Ramos (cell line): ENCODE results near the gene MTREX.

Experiments used
- in situ Hi-C: fragments of 300-500 bp; cut with MboI; formaldehyde crosslinking; loops from one replicate; pipeline ENCODE4 v1.14.3; 2022; ENCODE audit warnings: low sequenced_read_pairs; ENCODE audit not compliant: unreplicated experiment

Gene MTREX

DNA sequence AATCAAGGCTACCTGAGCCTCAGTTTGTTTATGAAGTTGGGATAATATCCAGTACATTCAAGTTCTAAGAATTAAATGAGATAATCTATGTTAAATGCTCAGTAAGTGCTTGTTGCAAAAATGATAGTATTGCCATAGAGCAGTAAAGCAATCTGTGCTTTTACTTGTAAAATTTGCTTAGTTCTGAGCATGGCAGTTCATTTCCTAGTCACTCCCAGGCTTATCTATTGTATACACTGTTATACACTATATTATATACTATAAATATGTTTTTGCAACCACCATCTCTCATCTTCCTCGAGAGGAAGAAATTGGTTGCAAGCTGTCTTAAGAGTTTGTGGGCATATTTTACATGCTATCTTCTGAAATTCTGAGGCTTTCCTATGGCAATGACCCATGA is 63.4 kb downstream of the MTREX start:
- in situ Hi-C loops, result no loop called here

DNA sequence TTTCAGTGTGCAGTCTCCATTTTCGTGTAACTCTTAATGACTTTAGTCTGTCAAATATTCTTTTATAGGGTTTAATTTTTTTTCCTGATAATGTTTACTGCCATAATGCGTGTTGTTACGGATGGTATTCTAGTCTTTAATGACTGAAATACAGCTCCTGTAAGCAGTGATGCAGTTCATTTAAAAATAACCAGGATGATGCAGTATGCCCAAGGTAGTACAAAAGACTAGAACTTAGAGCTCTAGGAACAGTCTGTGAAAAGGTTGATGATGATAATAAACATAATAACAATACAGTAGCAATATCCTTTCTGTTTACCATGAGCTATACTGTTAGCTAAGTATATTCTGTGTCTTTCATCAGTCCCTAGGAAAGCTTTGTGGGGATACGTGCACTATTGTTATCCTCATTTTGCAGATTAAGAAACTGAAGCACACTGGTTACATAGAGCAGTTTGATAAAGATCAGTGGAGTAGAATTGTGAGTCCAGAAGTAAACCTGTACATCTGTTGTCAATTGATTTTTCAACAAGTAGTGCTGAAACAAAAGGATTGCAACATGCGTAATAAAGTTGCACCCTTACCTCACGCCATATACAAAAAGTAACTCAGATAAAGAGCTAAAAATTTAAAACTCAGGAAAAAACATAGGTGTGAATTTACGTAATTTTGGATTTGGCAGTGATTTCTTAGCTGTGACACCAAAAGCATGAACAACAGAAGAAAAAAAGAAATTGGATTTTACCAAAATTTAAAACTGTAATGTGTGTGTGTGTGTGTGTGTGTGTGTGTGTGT is 64.5 kb downstream of the MTREX start:
- in situ Hi-C loops, result no loop called here

DNA sequence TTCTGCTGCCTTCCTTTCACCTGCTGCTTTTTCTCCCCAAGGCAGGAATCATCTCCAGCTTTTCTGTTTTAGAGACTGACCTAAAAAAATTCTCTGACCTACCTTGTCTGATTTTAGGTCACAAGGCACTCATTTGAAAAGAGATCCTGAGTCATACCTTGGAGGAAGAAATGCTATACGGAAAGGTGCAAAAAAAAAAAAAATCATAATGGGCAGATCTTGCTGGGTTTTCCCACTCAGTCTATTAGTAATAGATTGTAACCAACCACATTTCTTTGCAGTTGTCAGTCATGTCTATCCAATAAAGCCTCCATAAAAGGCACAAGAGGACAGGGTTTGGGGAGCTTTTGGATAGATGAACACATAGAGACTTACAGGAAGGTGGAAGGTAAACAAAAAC is 70.0 kb downstream of the MTREX start:
- in situ Hi-C loops, result no loop called here

DNA sequence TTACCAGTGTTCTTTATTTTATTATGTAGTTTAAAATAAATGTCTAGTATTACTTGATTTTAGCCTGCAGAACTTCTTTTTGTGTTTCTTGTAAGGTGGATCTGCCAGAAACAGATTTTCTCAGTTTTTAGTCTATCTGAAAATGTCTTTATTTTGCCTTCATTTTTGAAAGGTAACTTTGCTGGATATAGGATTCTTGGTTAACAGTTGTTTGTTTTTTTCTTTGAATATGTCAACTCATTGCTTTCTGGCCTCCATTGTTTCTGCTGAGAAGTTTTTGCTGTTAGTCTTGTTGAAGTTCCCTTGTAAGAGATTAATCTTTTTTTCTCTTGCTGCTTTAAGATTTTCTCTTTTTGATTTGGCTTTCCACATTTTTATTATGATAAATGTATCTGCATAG is 75.5 kb downstream of the MTREX start:
- in situ Hi-C loops, result no loop called here

DNA sequence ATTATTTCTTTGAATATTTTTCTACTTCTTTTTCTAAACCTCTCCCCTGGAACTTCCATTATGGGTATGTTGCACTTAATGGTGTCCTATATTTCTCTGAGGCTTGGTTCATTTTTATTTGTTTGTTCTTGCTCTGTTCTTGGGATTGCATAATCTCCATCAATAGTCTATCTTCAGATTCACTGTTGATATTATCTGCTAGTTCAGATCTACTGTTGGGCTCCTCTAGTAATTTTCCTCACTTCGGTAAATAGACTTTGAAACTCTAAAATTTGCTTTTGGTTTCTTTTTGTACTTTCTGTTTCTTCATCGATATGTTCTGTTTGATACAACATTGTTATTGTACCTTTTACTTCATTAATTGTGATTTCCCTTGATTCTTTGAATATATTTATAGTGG is 76.3 kb downstream of the MTREX start:
- in situ Hi-C loops, result no loop called here

DNA sequence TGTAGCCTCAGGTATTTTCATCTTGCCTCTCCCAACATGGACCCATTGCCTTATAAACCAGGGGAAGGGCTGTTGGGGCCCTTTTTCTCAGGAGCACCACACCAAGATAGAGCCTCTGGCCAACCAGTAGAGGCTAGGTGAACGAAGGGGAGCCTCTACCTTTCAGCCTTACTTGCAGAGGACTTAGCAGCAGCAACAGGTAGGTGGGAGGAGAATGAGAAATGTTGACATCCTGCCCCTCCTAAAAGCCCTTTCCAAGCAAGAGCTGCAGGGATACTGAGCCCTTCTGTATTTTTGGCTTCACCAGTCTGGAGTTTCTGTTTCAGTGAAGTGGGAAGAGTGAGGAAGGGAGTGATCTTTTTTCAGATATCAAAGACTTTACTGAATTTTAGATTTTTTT is 77.4 kb downstream of the MTREX start:
- in situ Hi-C loops, result no loop called here

DNA sequence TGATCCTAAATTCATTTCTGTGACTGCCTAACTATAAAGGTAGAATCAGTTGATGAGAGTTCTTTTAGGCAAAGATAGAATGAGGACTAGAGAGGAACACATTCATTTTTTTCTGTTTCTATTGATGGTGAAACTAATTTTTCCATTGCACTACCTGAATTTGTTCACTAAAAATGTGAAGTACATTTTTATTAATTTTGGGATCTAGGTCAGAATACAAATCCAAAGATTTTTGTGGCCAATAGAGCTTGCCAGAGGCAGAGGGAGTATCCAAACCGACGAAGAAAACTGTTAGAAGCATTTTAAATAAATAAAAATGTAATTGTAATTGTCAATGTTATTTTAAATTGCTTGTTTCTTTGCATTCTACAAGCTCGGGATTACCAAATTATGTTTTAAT is 78.1 kb downstream of the MTREX start:
- in situ Hi-C loops, result no loop called here

DNA sequence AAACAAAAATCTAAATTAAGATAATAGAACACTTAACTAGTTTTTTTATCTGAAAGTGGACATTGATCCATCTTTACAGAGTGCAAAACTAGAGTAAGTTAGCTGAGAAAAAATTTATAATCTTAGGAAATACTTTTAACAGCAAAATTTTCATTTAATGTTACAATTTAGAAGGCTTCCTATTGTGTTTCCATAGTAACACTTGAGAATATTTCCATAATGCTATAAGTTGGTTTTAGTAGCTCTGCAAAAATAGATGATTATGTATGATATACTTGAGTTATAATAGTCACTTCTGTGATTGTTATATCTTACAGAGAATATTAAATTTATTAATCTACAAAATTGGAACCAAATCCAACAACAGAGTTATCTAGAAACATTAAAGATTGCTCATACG is 78.6 kb downstream of the MTREX start:
- in situ Hi-C loops, result no loop called here

DNA sequence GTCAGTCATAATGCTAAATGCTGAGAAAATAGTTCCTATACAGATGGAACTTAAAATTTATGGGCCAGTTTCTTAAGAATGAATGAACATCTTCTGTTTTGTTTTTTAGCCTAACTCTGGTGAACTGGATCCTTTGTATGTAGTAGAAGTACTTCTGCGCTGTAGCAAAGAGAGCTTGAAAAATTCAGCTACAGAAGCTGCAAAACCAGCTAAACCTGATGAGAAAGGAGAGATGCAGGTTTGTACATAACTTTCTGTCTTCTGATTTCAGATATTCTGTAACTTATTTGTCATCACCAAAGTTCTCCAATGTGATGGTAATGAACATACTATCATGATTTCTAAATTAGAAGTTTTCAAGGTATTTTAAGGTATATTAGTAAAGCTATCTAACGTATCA is 80.1 kb downstream of the MTREX start:
- in situ Hi-C loops, result no loop called here

DNA sequence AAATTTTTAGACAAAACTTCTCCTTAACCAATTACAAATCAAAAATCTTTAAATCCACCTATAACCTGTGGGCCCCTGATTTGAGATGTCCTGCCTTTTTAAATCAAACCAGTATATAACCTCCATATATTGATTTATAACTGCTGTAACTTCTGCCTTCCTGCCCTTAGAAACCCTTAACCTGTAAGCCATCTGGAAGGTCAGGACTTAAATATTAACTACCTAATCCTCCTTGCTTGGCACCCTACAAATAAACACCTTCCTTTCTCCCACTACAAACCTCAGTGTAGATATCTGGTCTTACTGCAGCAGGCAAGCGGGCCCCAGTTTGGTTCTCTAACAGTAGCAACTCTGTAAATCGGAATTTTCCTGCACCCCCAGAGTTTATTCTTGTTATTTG is 83.9 kb downstream of the MTREX start:
- in situ Hi-C loops, result no loop called here

DNA sequence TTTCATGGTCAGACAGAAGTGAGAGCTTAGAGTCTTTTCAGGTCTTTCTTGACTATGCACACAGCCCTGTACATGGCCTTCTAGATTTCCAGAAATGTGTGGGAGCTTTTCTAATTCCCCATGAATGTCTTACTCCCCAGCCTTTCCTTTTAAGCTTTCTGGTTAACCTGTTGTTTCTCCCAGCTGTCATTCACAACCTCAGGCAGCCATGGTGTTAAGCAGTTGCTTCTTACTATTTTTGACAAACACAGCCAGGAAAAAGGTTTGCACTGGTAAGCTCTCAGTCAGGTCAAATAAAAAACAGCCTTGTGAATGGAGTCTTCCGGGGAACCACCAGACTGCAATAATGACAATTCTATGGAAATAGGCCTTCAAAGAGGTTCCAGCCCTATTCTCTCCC is 84.9 kb downstream of the MTREX start:
- in situ Hi-C loops, result no loop called here

DNA sequence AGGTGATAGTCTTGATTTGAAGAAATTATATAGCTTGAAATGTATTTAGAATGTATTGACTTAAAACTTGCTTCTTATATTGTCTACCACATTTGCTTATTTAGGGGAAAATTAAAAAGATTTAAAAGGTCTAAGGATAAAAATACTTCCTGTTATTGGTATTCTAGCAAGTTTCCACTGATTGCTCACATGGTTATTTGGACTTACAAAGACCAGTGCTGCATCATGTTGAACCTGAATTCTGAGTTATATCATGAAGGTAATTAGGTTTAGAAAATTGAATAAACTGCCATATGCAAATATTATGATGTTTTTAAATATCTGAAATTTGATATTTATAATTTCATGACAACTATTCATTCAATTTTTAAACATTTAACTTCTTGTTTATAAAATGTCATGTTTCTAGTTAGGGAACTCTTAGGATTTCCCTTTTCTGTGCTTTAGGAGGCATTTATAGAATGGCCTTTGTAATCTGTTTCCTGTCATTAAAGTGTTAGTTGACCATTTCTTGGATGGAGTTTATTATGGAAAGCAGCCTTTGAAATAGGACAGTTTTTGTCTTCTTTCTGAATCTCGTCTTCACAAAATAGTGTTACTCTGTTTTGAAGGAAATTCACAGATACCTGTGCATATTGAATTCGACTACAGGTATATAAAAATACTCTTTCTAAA is 85.8 kb downstream of the MTREX start:
- in situ Hi-C loops, result no loop called here

DNA sequence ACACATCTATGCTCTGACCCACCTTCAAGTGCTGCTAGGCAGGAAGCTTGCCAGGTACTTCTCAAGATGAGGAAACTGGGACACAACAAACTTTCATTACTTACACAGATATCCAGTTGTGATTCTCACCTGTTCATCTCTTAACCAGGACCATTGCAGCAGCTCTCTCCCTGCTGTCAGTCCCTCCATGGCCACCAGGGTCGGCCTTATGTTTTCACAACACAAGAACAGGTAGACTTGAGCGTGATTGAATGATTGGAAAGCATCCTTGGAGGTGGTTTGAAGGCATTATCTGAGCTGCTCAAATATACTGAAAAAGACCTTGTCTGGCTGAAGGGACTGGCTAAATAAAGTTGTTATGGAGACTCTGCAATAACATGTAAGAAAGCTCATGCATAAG is 94.4 kb downstream of the MTREX start:
- in situ Hi-C loops, result no loop called here

DNA sequence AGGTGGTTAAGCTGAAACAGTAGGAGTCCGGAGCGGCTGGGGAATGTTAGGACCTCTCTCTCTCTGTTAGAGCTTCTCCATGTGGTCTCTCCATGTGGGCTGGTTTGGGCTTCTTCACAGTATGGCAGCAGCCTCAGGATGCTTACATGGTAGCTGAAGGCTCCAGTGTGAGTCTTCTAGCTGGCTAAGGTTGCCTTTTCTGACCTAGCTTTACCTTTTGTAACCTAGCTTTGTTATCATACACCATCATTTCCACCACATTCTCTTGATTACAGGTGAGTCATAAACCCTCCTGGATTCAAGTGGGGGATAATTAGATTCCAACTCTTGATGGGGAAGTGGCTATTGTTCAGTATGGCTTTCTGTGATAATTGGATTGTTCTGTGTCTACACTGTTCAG is 98.5 kb downstream of the MTREX start:
- in situ Hi-C loops, result no loop called here

DNA sequence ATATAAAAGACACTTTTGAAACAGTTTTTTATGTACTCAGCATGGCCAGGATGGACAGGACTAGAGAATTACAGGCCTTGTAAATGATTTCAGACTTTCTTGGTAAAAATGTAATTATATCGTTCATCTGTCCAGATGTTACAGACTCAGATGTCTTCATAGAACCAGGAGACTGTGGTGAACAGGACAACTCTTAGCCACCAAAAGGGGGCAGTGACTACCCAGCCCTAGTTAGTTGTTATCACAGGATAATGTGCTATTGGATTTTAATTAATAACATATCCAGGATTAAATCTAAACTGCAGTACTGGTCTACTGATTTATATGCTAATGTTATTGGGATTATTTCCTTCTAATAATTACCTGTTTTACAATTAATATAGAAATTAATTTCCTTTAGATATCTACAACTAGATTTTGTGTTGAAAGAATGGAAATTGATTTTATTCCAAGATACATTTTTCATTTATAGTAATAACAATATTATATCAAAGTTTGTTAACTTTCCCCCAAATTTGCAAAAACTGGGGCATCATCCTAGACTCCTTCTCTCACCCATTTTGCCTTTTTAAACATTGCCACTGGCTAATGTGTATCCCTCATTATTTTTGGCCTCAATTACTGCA is 99.4 kb downstream of the MTREX start:
- in situ Hi-C loops, result no loop called here

DNA sequence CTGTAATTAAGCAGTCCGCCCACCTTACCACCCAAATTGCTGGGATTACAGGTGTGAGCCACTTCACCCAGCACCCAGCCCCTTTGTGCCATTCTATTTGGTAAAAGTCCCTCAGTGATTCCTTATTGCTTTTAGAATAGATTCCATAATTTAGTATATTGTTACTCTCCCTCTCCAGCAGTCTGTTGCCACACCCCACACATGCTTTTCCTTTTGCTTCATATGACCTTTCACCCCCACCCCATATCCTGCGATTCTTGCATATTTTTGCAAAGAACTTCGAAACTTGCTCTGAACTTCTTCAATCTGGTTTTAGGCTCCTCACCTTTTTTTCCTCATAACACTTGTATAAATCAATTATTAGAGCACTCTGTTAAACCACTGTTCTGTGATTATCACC is 100.2 kb downstream of the MTREX start:
- in situ Hi-C loops, result no loop called here

DNA sequence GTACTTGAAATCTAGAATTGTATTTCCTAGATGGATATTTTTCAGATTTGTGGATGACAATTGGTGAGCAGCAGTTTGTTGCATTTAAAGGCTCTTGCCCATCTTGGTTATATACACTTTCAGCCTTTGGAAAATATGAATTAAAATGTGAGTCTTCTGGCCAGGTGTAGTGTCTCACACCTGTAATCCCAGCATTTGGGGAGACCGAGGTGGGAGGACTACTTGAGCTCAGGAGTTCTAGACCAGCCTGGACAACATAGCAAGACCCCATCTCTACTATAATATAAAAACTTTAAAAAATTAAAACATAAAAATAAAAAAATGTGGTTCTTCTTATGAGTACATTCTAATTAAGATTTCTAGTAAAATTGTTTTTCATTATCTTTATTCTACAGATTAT is 102.0 kb downstream of the MTREX start:
- in situ Hi-C loops, result no loop called here

DNA sequence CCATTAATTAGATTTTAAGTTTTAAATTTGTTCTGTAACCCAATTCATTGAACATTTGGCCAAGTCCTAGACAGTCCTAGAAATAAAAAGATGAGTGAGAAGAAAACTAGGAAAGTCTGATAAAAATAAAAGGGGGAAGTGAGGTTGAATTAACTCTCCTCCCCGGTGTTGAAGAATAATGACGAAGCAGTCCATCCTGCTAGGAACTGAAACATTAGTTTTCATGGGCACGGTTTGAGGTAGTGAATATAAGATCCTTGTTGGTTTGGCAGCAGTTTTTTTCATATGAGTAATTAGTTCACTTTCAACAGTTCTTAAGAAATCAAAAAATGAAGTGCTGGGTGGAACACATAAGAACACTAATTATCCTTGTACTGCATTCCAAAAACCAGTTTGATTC is 103.1 kb downstream of the MTREX start:
- in situ Hi-C loops, result no loop called here

DNA sequence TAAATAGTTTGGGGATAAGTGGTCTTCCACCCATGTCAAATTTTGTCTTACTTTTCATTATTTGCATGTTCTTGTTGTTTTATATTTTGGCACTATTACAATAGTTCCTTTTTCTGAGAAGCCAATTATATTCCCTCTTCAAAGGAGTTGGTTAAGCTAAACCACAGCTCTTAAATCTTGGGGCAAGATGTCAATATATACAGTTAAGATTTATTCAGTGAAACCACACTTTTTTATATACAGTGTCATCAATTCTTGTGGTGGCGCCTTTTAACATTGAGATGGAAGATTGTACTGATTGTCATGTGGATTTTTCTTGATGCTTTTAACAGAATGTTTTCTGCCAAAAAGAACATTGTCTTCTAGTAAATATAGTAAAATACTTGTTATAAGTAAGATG is 104.1 kb downstream of the MTREX start:
- in situ Hi-C loops, result no loop called here

DNA sequence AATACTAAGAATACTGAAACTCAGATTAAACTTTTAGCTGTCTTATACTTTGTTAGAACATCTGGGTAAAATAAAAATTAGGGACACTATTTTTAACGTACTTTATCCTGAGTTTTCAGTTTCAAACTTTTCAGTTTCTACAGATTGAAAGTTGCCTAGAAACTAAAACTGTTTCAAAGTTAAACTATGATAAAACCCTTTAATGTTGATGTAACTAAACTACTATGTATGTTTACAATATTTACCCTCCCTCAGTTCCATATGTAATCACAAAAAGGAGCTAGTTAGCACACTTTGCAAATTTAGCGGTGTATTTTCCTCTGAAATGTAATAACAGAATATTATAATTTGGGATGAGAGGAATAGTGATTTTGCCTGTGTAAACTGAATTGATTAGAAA is 105.9 kb downstream of the MTREX start:
- in situ Hi-C loops, result no loop called here

DNA sequence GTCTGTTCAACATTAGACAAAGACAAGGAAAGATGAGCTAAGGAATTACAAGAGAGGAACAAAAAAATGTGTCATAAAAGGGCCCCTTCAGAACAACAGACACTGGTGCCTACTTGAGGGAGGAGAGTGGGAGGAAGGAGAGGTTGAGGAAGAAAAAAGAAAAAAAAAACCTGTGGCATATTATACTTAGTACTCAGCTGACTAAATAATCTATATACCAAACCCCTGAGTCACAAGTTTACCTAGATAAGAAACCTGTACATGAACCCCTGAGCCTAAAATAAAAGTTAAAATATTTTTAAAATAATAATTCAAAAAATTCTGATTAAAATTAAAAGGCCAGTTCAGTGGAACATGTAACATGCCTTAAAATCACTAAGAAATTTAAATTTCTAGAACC is 107.3 kb downstream of the MTREX start:
- in situ Hi-C loops, result no loop called here

DNA sequence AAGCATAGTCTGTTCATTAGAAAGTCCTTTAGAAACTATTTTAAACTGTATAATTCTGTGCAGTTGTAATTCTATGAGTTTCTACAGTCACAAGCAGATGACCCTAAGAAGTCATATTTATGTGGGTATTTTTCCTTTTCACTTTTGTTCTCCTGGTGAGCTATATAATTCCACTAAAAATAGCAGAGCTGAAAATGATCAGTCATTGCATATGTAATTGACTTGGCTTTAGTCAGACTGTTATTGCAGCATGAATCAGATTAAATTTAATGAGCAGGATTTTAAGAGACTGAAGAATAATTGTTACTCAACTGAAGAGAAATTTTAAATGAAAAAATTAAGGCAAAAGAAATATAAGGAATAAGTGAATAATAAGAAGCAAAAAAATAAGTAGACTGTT is 108.5 kb downstream of the MTREX start:
- in situ Hi-C loops, result no loop called here
